Neural crest cell (in vitro differentiated cells): ENCODE data around the gene CTDSP1. TPM values are rescaled to one million over a fixed set of nuclear protein-coding genes. Genes with fewer than 3 reads are reported as not detected.

Experiments
- DNase-seq: peaks from one replicate; pipeline ENCODE4 v3.0.0; 2021; ENCODE audit warnings: low read depth, mixed read lengths, low spot score
- H3K27ac Mint-ChIP-seq: one replicate; pipeline ENCODE4 v1.8.0; 2021; ENCODE audit warnings: mild to moderate bottlenecking, mixed read lengths; ENCODE audit not compliant: unreplicated experiment
- H3K27me3 Mint-ChIP-seq: 2 replicates; pipeline ENCODE4 v1.8.0; 2021; ENCODE audit warnings: low read depth, mild to moderate bottlenecking, mixed read lengths
- H3K36me3 Mint-ChIP-seq: 2 replicates; pipeline ENCODE4 v1.8.0; 2021; ENCODE audit warnings: low read depth, mild to moderate bottlenecking, mixed read lengths
- H3K4me1 Mint-ChIP-seq: 2 replicates; pipeline ENCODE4 v1.8.0; 2021; ENCODE audit warnings: mixed read lengths
- H3K4me3 Mint-ChIP-seq: one replicate; pipeline ENCODE4 v1.8.0; 2021; ENCODE audit warnings: mild to moderate bottlenecking, mixed read lengths
- H3K9me3 Mint-ChIP-seq: 2 replicates; pipeline ENCODE4 v1.8.0; 2021; ENCODE audit warnings: mixed read lengths
- total RNA-seq: library from RNA; stranded (reverse); gene quantifications from 2 replicates; pipeline ENCODE4 v1.2.1, GENCODE V29; 2021
- TF ChIP-seq, protein P1 (sequence below): fragments of 200-600 bp; sonication (generic); conservative IDR thresholded peaks from 2 replicates; pipeline ENCODE4 v1.5.0; 2021; ENCODE audit warnings: antibody characterized with exemption, mild to moderate bottlenecking

The CTDSP1 gene
- total RNA-seq, 1 donor from 2014 or later = 46.4 TPM

DNA sequence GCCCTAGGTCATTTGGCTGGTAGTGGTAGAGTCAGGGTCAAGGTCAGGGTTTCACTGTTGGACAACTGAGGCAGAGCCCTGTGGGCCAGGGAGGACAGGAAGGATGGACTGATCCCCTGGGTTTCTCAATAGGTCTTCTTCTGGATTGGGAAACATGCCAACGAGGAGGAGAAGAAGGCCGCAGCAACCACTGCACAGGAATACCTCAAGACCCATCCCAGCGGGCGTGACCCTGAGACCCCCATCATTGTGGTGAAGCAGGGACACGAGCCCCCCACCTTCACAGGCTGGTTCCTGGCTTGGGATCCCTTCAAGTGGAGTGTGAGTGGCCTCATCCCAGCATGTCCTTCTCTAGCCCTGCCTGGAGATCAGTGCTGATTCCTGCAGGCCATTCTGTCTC is 37.3 kb downstream of the CTDSP1 start:
- no peak for DNase-seq
- peaks cover 3% of the 10 kb centered on the region for H3K27me3 Mint-ChIP-seq
- H3K4me3 Mint-ChIP-seq = no peak overlapping the region
- H3K27ac Mint-ChIP-seq = no peak overlapping the region
- H3K36me3 Mint-ChIP-seq = no peaks in the 10 kb centered on the region
- peaks cover 6% of the 10 kb centered on the region for H3K4me1 Mint-ChIP-seq
- TF ChIP-seq, protein P1, sequence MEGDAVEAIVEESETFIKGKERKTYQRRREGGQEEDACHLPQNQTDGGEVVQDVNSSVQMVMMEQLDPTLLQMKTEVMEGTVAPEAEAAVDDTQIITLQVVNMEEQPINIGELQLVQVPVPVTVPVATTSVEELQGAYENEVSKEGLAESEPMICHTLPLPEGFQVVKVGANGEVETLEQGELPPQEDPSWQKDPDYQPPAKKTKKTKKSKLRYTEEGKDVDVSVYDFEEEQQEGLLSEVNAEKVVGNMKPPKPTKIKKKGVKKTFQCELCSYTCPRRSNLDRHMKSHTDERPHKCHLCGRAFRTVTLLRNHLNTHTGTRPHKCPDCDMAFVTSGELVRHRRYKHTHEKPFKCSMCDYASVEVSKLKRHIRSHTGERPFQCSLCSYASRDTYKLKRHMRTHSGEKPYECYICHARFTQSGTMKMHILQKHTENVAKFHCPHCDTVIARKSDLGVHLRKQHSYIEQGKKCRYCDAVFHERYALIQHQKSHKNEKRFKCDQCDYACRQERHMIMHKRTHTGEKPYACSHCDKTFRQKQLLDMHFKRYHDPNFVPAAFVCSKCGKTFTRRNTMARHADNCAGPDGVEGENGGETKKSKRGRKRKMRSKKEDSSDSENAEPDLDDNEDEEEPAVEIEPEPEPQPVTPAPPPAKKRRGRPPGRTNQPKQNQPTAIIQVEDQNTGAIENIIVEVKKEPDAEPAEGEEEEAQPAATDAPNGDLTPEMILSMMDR = no peak
- H3K9me3 Mint-ChIP-seq = no peaks in the 10 kb centered on the region

GRCh38 chr2:218437969-218438368 is 38.3 kb downstream of the CTDSP1 start:
- Mint-ChIP-seq H3K27ac (no peak overlapping the region), H3K4me1 (peaks cover 6% of the 10 kb centered on the region), H3K4me3 (no peak overlapping the region), H3K27me3 (no peaks in the 10 kb centered on the region), H3K9me3 (no peaks in the 10 kb centered on the region), H3K36me3 (no peaks in the 10 kb centered on the region)
- TF ChIP-seq, protein P1 = no peak
- DNase-seq = no peak

DNA sequence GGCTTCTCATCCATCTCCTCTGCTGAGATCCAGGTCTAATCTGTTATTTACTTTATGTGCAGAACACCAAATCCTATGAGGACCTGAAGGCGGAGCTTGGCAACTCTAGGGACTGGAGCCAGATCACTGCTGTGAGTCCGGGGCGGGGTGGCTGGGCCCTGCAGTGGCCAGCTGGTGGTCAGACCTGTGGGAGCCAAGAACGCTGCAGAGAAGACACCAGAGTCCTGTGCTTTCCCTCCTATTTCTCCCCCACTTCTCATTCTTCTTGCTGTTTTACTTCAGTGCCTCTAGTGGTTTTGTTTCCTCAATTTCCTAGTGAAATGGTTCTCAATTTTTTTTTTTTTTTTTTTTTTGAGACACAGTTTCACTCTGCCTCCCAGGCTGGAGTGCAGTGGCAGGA is 38.9 kb downstream of the CTDSP1 start:
- no peaks in the 10 kb centered on the region for H3K27me3 Mint-ChIP-seq
- H3K9me3 Mint-ChIP-seq = no peaks in the 10 kb centered on the region
- no peak for DNase-seq
- TF ChIP-seq, protein P1 = no peak
- H3K4me1 Mint-ChIP-seq = peaks cover 6% of the 10 kb centered on the region
- H3K27ac Mint-ChIP-seq = no peak overlapping the region
- H3K4me3 Mint-ChIP-seq = no peak overlapping the region
- H3K36me3 Mint-ChIP-seq = no peaks in the 10 kb centered on the region

GRCh38 chr2:218444692-218445357 is 45.2 kb downstream of the CTDSP1 start:
- H3K4me3 Mint-ChIP-seq = no peak overlapping the region
- TF ChIP-seq, protein P1 = no peak
- DNase-seq = no peak
- no peaks in the 10 kb centered on the region for H3K9me3 Mint-ChIP-seq
- no peaks in the 10 kb centered on the region for H3K27me3 Mint-ChIP-seq
- peak overlapping the region; percentile 16 for H3K27ac Mint-ChIP-seq
- peaks cover 3% of the 10 kb centered on the region for H3K4me1 Mint-ChIP-seq
- peaks cover 9% of the 10 kb centered on the region for H3K36me3 Mint-ChIP-seq

DNA sequence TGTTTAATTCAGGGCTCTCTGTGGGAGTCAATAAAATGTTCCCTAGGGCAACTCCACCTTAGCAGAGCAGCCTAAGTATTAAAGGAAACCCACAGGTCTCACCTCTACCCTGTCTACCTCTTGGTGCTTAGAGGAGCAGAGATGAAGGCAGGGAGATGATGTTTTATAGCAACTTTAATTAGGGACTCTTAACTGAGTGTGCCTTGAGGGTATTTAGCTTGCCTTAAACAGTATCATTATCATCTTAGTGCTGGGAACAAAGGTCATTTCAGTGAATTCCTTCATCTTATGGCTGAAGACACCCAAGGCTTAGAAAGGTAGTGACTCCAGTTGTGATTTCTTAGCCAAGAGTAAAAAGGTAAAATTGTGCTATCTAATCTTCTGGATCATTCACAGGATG is 45.9 kb downstream of the CTDSP1 start:
- Mint-ChIP-seq H3K4me3 (no peak overlapping the region), H3K4me1 (peaks cover 3% of the 10 kb centered on the region), H3K36me3 (peaks cover 9% of the 10 kb centered on the region), H3K27ac (no peak overlapping the region), H3K9me3 (no peaks in the 10 kb centered on the region), H3K27me3 (no peaks in the 10 kb centered on the region)
- TF ChIP-seq, protein P1 = no peak
- DNase-seq = no peak
